GM13977 (cell line): ENCODE data around the gene ADM2.
A peak's percentile ranks its signal among the peaks of the same experiment; 100 is the strongest.

Experiments used
- DNase-seq: peaks from one replicate; pipeline ENCODE4 v3.0.0; 2012; ENCODE audit warnings: low spot score
- in situ Hi-C: fragments of 300-500 bp; cut with MboI; formaldehyde crosslinking; loops from one replicate; pipeline ENCODE4 v1.12.0; 2022; ENCODE audit warnings: low sequenced_read_pairs, low pct_unique_long_range_greater_than_20kb, mixed read lengths, inconsistent platforms; ENCODE audit not compliant: unreplicated experiment
- TF ChIP-seq, protein P1 (sequence below): IDR thresholded peaks from 2 replicates; pipeline ENCODE4 v1.5.1; 2012; ENCODE audit warnings: mild to moderate bottlenecking, control low read depth; ENCODE audit not compliant: insufficient read depth; ENCODE audit errors: extremely low read depth, missing control alignments

The ADM2 gene

DNA sequence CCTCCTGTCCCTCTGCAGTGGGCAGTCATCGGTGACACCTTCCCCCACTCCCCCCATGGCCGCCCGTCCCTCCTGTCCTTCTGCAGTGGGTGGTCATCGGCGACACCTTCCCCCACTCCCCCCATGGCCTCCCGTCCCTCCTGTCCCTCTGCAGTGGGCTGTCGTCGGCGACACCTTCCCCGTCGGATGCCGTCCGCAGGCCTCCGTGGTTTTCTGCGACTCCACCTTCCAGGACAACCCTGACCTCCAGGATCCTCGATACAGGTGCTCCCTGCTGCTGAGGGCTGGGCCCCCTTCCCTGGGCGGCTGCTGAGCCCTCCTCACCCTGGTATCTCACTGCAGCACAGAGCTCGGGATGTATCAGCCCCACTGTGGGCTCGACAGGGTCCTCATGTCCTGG is 7.5 kb downstream of the ADM2 start:
- in situ Hi-C loops: no loop called here
- DNase-seq: no peak
- TF ChIP-seq, protein P1, sequence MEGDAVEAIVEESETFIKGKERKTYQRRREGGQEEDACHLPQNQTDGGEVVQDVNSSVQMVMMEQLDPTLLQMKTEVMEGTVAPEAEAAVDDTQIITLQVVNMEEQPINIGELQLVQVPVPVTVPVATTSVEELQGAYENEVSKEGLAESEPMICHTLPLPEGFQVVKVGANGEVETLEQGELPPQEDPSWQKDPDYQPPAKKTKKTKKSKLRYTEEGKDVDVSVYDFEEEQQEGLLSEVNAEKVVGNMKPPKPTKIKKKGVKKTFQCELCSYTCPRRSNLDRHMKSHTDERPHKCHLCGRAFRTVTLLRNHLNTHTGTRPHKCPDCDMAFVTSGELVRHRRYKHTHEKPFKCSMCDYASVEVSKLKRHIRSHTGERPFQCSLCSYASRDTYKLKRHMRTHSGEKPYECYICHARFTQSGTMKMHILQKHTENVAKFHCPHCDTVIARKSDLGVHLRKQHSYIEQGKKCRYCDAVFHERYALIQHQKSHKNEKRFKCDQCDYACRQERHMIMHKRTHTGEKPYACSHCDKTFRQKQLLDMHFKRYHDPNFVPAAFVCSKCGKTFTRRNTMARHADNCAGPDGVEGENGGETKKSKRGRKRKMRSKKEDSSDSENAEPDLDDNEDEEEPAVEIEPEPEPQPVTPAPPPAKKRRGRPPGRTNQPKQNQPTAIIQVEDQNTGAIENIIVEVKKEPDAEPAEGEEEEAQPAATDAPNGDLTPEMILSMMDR: no peak

DNA sequence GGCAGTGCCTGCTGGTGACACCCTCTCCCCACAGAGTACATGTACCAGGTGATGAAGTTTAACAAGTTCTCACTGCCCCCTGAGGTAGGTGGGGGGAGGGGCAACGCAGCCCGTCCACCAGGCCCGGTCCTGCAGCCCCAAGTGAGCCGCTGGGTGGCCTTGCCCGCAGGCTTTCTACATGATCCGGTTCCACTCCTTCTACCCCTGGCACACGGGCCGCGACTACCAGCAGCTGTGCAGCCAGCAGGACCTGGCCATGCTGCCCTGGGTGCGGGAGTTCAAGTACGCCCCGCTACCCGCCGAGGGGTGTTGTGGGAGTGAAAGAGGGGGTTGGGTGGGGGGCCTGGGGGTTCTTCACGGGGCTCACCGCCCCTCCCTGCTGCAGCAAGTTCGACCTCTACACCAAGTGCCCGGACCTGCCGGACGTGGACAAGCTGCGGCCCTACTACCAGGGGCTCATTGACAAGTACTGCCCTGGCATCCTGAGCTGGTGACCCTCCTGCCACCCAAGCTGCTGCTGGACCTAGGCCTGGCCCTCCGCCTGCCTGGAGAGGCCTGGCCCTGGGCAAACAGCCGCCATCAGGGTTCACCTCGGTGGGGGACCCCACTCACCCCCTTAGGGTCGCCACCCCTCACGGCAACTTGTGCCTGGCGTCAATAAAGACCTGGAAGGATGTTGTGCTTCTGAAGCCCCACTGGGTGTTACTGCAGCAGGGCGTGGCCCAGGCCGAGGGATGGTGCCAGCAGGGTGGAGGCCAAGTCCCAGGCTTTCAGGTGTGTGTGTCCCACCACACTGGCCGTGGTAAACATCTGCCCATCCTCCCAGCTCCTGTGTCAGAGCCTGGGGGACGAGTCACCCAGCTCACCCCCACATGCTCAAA is 8.3 kb downstream of the ADM2 start:
- TF ChIP-seq, protein P1: no peak
- no peak for DNase-seq
- in situ Hi-C loops: loop anchor here (10.0 kb wide), 1 partner anchor 235 kb away; the partner anchor contains the start of gene HDAC10

DNA sequence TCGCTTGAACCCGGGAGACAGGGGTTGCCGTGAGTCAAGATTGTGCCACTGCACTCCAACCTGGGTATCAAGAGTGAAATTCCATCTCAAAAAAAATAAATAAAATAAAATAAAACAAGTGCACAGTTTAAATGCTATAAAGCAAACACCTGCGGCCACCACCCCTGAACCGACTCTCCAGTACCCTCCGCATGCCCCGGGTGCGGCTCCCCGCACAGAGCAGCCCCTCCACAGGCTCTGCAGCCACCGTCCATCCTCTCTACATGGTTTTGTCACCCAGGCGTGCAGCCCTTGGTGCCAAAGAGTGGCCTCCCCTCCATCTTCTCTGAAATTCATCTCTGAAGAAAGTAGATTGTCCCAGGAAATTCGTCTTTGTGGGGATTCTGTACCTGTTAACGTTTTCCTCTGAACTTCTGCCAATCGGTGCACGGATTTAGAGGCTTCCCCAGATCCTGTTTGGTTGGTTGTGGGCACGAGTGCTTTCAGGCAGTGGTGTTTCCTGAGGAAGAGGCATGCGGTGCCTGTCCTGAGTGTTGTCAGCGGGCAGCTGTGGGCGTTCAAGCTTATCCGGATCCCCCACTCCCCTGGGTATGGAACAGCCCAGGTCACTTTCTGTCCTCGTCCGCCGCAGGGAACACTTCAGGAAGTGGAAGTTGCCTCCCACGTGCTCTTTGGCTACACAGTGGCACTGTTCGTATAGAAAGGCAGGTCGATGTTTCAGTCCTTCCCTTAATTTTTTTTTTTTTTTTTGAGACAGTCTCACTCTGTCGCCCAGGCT is 9.4 kb downstream of the ADM2 start:
- TF ChIP-seq, protein P1: no peak
- in situ Hi-C loops: loop anchor here (10.0 kb wide), 1 partner anchor 236 kb away; the partner anchor contains the start of gene HDAC10
- no peak for DNase-seq

DNA sequence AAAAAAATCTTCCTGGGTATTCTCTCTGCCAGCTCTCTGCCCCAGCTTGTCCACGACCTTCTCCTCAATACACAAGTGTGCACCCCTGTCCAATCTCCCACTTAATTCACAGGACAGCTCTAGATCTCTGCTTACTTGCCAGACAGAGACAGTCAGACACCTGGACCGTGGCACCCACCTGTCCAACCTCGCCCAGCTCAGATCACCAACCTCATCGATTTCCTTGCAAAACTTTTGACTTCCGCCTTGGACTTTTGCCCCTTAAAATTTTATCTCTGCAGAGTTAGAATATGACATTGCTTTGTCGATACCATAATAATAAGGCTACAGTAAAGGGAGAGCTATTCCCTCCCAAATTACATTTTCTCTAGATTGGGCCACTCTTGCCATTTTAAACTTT is 15.8 kb downstream of the ADM2 start:
- TF ChIP-seq, protein P1: no peak
- in situ Hi-C loops: loop anchor here (10.0 kb wide), 1 partner anchor 242 kb away; the partner anchor contains the start of gene HDAC10

DNA sequence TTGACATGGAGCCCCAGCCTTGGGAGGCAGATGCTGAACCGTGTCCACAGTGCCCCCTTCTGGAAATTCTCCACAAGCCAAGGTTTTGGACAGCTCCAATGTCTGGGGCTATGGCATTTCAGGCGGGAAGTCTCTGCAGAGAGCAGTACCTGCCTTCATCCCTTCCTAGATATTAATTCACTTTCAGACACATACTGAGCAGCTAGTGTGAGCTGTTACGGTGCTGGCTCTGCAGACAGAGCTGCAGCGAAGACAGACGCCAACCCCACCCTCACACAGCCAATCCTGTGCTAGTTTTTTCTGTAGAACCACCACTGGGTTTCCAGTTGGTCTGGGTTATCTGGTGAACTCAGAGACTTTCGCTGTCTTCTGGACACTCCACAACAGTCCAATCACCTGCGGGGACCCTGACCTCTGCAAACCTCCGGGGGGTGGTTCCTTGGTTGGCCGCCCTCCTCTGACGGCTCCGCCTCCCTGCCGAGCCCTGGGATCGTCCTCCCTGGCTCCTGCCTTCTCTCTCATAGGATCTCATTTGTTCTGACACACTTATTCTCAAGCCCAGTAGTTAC is 17.1 kb downstream of the ADM2 start:
- in situ Hi-C loops: loop anchor here (10.0 kb wide), 1 partner anchor 244 kb away; the partner anchor contains the start of gene HDAC10
- TF ChIP-seq, protein P1: peak; percentile 79
- peak; percentile 77 for DNase-seq

More for the DNA sequence above, 15.8 kb downstream of the ADM2 start:
- no peak for DNase-seq

DNA sequence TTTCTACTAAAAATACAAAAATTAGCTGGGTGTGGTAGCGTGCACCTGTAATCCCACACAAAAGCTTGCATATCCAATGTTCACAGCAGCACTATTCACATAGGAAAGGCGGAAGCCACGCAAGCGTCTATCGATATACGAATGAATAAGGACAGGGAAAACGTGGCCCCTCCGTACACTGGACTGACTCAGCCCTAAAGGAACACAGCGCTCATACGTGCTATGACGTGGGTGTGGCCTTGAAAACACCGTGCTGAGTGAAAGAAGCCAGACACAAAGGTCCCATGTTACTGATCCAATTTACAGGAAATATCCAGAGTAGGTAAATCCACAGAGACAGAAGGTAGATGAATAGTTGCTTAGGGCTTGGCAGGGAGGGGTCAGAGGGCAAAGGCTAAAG is 19.1 kb downstream of the ADM2 start:
- in situ Hi-C loops: no loop called here
- TF ChIP-seq, protein P1: no peak
- DNase-seq: no peak
